PC-3 (cell line): Measurements from ENCODE around the gene SLC35F3.

ENCODE experiments used
- CTCF ChIP-seq: fragments of 300-600 bp; sonication (generic); conservative IDR thresholded peaks from 2 replicates; pipeline ENCODE4 v1.5.1; 2017; ENCODE audit warnings: antibody characterized with exemption, low read depth, mild to moderate bottlenecking, low read length
- EZH2 ChIP-seq: fragments of 300-600 bp; sonication (generic); IDR thresholded peaks from one replicate; pipeline ENCODE4 v1.6.1; 2017; ENCODE audit warnings: antibody characterized with exemption, mild to moderate bottlenecking, low read length; ENCODE audit not compliant: unreplicated experiment
- EZH2phosphoT487 ChIP-seq: fragments of 300-600 bp; sonication (generic); IDR thresholded peaks from 2 replicates; pipeline ENCODE4 v1.6.1; 2018; ENCODE audit warnings: mild to moderate bottlenecking, antibody characterized with exemption, low read length, borderline replicate concordance

GRCh38 chr1:234108921-234109320 is 204.4 kb downstream of the SLC35F3 start:
- no peak for TF ChIP-seq EZH2
- TF ChIP-seq CTCF, result no peak
- no peak for TF ChIP-seq EZH2phosphoT487
